H7 (cell line): ENCODE data around the gene MAPKAPK5. TPM values are rescaled to one million over a fixed set of nuclear protein-coding genes. Genes with fewer than 3 reads are reported as not detected.
"Not testable (repeated sequence)": the region's sequence is repeated elsewhere in the genome, so short reads cannot be mapped to it uniquely, and the experiment has no call there.

Experiments used
- DNase-seq: peaks from one replicate; pipeline ENCODE4 v3.0.0; 2012
- H3K27me3 ChIP-seq: 2 replicates; pipeline ENCODE4 v1.6.0; 2011; ENCODE audit warnings: mild to moderate bottlenecking, low read length; ENCODE audit not compliant: control insufficient read depth, insufficient read depth
- H3K36me3 ChIP-seq: replicated peaks from 2 replicates; pipeline ENCODE4 v1.5.1; 2011; ENCODE audit warnings: low read length; ENCODE audit not compliant: control insufficient read depth, insufficient read depth
- H3K4me3 ChIP-seq: 2 replicates; pipeline ENCODE4 v1.5.1; 2011; ENCODE audit warnings: low read depth, mild to moderate bottlenecking, control low read depth, low read length, moderate library complexity; ENCODE audit not compliant: insufficient read depth
- total RNA-seq: library from RNA; depleted of rRNA; stranded (reverse); fragments of >200 nt; shearing (Covaris generic); gene quantifications from 2 replicates; pipeline ENCODE4 v1.2.3, GENCODE V29; 2014; rRNA removed

The MAPKAPK5 gene
- total RNA-seq, 1 experiment from 2014 or later: 102 TPM

- not testable (repeated sequence) for H3K27me3 ChIP-seq, H3K4me3 ChIP-seq, DNase-seq, H3K36me3 ChIP-seq
Observed at GRCh38 chr12:111950961-111951676, 109.1 kb downstream of the MAPKAPK5 start.

Other genes with a start within 250 kb of the MAPKAPK5 start
- 14.4 and 28.7 TPM in 2 replicates for gene ATXN2, start 242.9 kb upstream of the MAPKAPK5 start, total RNA-seq
- gene BRAP, start 156.3 kb upstream of the MAPKAPK5 start, total RNA-seq: 15.6 and 20.4 TPM in 2 replicates
- 20.7 and 24.5 TPM in 2 replicates for gene ACAD10, start 156.2 kb upstream of the MAPKAPK5 start, total RNA-seq
- 47.9 and 55.9 TPM in 2 replicates for gene ALDH2, start 75.3 kb upstream of the MAPKAPK5 start, total RNA-seq
- gene TMEM116, start 170.9 kb downstream of the MAPKAPK5 start, total RNA-seq: 9.2 and 10.1 TPM in 2 replicates
- gene ERP29, start 171.2 kb downstream of the MAPKAPK5 start, total RNA-seq: 110 and 116 TPM in 2 replicates